Retinal pigment epithelial cell (primary cell): Measurements from ENCODE around the gene ASTL.

Experiments used
- DNase-seq: peaks from one replicate; pipeline ENCODE4 v3.0.0-alpha.2; 2010; ENCODE audit warnings: low read depth
- H3K4me3 ChIP-seq: 2 replicates; pipeline ENCODE4 v1.5.1; 2011; ENCODE audit warnings: mild to moderate bottlenecking, low read length, control low read depth, moderate library complexity
- CTCF ChIP-seq: conservative IDR thresholded peaks from 2 replicates; pipeline ENCODE4 v1.5.1; 2011; ENCODE audit warnings: low read depth, low read length, control low read depth, inconsistent platforms

Gene ASTL

GRCh38 chr2:96137321-96138178 is 752 bp downstream of the ASTL start:
- no peak for DNase-seq
- no peak for TF ChIP-seq CTCF
- no peak overlapping the region for H3K4me3 ChIP-seq

GRCh38 chr2:96136129-96136720 is 2.1 kb downstream of the ASTL start:
- DNase-seq: no peak
- TF ChIP-seq CTCF: no peak
- no peak overlapping the region for H3K4me3 ChIP-seq

- DNase-seq: no peak
- no peak overlapping the region for H3K4me3 ChIP-seq
- TF ChIP-seq CTCF: no peak
These were observed 2.7 kb downstream of the ASTL start for GRCh38 chr2:96135621-96136020.

- no peak overlapping the region for H3K4me3 ChIP-seq
- DNase-seq: no peak
- no peak for TF ChIP-seq CTCF
These were observed 3.1 kb downstream of the ASTL start for GRCh38 chr2:96135171-96135570.

- no peak for TF ChIP-seq CTCF
- no peak overlapping the region for H3K4me3 ChIP-seq
- DNase-seq: no peak
These were observed 3.9 kb downstream of the ASTL start for GRCh38 chr2:96134421-96134820.

- no peak overlapping the region for H3K4me3 ChIP-seq
- no peak for TF ChIP-seq CTCF
- no peak for DNase-seq
These were observed 6.2 kb downstream of the ASTL start for GRCh38 chr2:96131813-96132745.
